Skin of body (tissue), 2 donors: ENCODE results near the gene ABHD17A. TPM values are rescaled to one million over a fixed set of nuclear protein-coding genes. Genes with fewer than 3 reads are reported as not detected.

Source experiments
- DNase-seq: peaks from one replicate; lab custom pipeline; 2025; lab: John Stamatoyannopoulos, UW
- total RNA-seq: library from RNA; depleted of rRNA; stranded (reverse); fragments of >200 nt; gene quantifications from one replicate; pipeline ENCODE4 v1.2.3, GENCODE V29; 2014

Gene ABHD17A
- total RNA-seq, 1 donor from 2014 or later = 28.3 TPM

DNA sequence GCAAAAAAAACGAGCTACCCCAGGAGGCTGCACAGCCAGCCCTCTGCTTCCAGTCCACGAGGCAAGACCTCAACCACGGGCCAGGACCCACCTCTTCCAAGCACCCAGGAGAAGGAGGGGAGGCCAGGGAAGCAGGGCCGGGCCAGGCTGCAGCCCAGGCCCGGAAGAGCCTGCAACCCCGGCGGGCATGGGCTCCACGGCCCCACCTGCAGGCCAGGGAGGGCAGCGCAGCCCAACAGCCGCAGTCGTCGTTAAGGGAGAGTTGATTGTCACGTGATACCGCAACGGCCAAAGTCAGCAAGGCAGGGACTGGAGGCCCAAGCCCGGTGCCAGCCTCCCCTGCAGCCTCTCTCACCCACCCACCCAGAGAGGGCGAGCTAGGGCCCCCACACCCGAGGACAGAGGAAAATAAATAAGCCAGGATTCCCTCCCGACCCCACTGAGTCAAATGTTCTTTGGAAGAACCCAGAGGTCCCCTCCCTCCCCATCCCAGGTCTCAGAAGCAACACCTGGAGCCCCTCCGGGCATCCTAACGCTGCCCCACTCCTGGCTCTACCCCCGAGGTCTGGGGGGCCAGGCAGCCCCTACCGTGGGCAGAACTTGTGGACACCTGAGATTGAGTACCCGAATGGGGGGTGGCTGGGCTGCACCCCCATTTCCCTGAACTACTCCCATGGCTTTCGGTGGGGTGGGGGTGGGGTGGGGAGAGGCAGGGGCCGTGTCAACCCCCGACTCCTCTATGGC is 31.8 kb downstream of the ABHD17A start:
- no peak for DNase-seq

DNA sequence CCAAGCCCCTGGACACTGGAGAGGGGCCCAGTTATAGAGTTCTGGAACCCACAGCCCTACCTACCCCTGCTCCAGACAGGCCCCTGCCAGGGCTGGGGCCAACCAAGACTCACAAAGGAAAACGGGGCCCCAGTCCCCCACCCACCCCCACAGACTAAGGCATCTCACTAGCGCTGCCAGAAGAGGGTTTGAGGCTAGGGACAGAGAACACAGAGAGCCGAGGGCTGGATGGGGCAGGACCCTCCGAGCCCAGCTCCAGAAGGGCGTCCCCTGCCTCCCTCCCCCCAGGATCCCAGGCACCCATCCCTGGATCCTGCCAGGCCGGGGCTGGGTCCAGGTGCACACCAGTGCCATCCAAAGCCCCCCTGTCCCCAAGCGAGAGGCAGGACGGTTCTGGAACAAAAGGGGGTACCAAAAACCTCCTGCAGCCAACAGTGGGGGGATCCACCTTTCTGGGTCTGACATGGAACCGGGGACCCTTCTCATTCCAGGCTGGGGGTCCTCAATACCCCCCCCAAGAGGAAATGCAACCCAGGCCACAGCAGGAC is 32.6 kb downstream of the ABHD17A start:
- DNase-seq = no peak

DNA sequence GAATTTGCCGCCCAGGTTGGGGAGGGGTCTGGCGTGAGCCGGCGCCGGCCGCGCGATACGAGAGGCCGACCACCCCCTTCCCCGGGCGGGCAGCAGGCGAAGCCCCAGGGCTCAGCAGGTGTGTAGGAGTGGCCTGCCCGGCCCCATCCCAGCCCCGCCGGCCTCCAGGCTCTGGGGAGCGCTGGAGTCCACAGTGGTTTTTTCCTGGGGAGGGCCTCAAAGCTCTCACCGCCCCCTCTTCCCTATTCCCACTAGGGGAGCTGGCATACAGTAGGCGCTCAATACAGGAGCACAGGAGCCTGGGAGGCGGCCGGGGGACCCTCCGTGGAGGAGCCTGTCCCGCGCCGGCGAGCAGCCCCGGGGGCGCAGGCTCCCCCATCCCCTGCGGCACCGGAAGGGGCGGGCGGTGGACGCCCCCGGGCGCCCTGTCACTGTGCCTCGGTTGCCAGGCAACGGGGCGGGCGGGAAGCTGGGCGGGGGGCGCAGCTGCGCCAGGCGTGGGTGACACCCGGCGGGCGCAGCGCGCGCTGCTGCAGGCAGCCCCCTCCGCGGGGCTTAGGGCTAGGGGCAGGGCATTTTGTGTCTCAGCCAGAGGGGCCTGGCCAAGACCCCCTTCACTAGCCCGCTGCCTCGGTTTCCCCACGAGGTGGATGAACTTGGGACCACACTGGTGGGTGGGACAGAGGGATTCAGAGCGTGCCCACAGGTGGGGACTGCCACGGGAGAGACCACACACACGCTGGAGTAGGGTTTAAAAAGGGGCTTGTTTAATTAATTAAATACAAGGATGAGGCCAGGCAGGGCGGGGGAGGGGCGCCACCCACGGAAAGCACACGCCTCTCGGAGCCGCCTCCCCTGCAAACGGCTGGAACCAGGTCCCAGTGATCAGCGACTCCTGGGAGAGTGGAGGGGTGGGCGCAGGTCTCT is 33.4 kb downstream of the ABHD17A start:
- DNase-seq = peak; percentile 42

DNA sequence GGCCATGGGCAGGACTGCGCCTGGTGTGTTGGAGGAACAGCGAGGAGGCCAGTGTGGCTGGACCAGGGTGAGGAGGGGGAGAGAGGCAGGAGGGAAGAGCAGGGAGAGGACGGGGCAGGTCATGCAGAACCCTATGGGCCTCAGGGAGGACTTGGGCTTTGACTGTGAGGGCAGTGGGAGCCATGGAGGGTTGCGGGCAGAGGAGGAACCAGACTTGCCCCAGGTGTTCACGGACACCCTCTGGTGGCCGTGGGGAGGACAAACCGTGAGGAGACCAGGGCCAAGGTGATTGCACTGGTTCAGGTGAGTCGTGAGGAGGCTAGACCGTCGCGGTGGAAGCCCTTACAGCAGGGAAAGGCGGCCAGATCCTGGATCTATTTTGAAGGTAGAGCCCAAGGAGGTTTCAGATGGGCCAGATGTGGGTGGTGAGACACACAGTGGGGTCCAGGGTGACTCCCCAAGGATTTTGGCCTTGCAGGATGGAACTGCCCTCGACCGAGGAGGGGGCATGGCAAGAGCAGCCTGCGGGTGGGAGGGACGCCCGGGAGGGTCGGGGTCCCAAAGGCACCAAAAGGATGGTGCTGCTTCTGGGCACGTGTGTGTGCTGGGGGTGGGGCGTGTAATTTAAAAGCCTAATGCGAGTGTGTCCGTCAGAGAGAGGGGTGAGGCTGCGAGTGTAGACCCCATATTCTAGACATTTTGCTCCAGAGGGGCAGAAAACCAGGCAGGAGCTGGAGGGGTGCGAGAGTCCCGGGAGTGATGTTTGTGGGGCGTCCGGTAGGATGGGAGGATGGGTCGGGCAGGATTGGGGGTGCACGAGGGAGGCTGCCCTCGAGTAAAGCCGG is 34.3 kb downstream of the ABHD17A start:
- DNase-seq = no peak

DNA sequence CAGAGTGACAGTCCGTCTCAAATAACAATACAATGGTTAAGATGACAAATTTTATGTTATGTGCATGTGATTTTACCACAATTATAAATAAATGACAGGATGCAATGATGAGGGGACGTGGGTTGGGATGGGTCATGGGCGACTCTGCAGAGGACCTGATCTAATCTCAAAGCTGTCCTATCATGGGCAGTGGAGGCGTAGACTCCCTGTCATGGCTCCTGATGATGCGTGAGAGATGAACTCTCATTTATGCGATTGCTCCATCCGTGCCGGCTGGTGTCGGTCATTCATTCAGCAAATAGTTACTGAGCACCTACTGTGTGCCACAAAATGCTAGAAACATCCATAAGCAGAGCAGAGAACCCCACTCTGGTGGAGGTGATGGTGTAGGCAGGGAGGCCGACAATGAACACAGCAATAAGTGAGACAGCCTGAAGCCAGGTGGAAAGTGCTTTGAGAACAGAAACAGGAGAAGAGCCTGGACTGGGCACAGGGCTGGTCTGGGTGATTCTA is 35.4 kb downstream of the ABHD17A start:
- DNase-seq = no peak

DNA sequence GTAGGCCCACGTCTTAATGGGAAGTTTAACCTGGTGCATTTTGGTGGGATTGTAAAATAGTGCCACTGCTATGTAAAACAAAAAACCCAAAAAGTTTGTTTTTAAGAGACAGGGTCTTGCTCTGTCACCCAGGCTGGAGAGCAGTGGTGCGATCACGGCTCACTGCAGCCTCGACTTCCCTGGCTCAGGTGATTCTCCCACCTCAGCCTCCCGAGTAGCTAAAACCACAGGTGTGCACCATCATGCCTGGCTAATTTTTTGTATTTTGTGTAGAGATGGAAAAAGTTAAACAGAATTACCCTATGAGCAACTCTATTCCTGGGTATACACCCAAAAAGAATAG is 36.2 kb downstream of the ABHD17A start:
- DNase-seq = no peak

DNA sequence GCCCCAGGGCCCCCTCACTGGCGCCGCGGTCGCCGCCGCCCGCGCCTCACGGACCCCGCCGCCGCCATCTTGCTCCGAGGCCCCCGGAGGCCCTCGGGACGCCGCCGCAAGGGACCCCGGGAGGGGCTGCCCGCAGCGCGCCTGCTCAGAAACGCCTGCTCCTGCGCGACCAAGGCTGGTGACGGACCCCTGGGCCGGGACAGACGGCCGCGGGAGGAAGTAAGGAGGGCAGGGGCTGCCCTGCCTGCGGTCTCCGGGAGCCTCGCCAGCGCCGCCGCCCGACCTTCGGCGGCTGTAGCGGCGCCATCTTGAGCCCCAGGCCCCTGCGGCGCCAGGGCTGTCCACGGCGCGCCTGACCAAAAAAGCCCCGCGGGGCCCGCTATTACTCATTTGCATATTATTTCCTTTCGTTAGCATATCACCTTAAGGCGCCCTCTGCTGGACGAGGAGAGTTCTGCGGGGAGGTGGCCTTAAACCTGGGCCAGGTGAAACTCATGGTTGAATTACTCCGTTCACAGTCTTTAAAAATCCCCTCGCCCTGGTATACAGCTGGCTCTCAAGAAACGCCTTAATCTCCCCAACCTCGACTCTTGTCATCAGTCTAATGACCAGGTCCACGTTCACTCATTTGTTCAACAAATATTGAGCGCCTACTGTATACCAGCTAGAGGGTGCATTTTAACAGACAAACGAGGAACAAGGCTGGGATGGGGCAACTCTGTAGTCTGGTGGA is 36.7 kb downstream of the ABHD17A start, which contains the start of gene REXO1:
Gene REXO1, minus strand, starts transcription at position 85 of the 733 bp plus-strand sequence. CDS start 125 bp downstream, outside the sequence.
- peak; percentile 95 for DNase-seq

DNA sequence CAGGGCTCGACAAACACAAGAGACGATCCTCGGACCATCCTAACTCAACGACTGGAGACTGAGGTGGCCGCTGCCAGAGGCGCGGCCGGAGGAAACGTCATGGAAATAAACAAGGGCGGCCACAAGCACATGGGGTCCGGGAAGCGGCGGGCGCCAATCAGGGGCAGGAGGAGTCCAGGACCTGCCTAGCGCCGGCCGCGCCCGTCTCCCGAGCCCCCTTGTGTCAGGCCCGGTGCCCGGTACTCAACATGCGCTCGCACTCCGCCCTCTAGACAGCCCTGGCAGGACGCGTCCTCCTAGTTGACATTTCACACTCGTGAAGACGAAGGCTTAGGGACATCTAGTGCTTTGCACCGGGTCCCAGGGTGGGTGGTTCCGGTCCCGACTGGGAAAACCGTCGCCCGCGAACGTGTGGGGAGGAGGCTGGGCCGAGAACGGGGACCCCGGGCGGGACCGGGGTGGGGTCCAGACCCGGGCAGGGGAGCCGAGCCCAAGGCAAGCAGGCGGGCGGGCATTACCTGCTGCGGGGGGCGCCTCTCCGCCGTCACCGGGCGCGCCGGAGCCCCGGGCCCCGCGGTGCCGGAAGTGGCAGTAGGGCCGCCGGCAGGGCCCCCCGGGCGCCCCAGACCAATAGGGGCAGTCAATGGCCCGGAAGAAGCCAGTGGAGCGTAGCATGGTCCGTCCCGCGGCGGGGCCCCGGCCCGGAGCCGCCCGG is 37.5 kb downstream of the ABHD17A start:
- DNase-seq = no peak

DNA sequence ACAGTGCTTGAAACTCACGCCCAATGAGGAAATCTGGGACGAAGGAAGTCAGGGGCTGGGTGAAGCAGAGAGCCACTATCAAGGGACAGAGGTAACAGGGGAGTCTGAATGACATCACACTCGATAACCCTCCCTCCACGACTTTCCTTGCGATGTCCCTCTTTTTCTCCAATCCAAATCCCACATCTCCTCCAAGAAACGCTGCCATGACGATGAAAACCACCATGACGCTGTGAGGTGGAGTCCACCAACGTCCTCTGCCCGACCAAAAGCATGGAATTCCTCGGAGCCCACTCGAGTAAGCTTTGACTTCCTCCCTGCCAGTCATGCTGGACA is 38.0 kb downstream of the ABHD17A start:
- DNase-seq = no peak

DNA sequence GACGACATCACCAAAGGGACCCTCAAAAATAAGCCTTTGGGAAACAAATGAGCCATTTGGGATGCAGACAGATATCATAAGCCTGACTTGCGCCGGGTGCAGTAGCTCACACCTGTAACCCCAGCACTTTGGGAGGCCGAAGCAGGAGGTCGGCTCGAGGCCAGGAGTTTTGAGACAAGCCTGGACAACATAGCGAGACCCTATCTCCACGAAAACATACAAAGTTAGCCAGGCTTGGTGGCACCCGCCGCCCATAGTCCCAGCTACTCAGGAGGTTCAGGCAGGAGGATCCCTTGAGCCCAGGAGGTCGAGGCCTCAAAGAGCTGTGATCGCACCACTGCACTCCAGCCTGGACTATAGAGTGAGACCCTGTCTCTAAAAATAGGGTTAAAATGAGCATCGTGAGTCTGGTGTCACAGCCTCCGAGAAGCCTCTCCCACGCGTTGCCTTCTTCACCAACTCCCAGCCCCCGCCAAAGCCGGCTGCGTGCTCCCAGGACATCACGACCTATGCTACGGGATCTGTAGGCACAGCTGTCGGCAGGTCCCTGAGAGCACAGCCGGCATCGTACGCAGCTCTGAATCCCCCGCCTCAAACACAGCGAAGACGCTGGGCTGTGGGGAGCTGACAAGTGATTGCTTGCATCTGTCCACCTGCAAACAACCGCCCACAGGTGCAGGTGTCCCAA is 38.6 kb downstream of the ABHD17A start:
- DNase-seq = no peak

DNA sequence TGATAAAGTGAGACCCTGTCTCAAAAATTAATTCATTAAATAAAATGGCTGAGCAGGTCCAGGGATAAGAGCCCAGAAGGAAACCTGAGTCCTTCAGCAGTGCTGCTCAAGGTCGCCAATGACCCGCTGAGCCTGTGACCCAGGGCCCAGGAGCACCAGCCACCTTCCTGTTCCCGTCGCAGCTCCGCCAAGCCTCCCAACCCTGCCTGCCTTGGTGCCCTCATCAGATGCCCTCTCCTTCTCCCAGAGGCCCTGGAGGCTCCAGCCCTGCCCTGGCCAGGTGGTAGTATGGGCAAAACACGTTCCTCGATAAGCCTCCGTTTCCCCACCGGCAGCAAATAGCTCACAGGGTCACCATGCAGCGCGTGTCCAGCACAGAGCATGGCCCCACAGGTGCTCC is 39.7 kb downstream of the ABHD17A start:
- no peak for DNase-seq

DNA sequence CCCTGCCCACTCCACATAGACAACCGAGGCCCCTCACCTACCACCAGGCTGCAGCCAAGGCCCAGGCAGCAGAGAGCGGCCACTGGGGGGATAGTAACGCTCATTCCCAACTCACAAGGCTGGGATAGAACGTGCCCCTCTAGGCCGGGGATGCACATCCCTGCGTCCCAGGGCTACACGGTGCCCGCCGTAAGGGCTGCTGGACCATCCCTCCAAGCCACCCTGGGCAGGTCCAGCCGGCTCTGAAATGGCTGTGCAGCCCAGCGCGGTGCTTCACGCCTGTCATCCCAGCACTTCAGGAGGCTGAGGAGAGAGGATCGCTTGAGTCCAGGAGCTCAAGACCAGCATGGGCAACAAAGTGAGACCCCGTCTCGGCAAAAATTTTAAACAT is 40.2 kb downstream of the ABHD17A start:
- no peak for DNase-seq

DNA sequence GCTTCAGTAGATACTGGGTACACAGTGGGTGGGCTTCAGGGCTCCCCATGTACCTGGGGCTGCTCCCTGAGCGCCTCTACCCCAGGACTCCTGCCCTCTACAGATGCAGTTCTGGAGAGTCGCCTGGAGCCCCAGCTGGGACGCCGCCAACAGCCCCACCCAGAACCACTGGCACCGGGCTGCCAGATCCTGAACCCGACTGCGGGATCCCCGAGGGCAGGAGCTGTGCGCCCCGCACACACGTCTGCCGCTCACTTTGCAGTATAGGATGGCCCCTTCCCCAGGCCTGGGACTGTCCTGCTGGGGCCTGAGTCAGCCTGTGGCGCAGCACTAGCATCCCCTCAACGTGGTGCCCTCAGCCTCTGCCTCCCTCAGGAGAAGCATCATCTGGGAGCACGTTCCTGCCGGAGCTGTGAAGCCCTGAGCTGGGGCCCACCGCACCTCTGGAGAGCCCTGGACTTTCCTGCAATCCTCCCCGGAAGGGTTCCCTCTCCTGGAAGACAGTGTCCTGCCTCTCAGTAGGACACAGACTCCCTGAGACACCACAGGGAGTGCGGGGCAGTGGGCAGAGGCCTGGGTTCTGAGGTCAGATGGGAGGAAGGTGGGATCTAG is 40.7 kb downstream of the ABHD17A start:
- DNase-seq = no peak

DNA sequence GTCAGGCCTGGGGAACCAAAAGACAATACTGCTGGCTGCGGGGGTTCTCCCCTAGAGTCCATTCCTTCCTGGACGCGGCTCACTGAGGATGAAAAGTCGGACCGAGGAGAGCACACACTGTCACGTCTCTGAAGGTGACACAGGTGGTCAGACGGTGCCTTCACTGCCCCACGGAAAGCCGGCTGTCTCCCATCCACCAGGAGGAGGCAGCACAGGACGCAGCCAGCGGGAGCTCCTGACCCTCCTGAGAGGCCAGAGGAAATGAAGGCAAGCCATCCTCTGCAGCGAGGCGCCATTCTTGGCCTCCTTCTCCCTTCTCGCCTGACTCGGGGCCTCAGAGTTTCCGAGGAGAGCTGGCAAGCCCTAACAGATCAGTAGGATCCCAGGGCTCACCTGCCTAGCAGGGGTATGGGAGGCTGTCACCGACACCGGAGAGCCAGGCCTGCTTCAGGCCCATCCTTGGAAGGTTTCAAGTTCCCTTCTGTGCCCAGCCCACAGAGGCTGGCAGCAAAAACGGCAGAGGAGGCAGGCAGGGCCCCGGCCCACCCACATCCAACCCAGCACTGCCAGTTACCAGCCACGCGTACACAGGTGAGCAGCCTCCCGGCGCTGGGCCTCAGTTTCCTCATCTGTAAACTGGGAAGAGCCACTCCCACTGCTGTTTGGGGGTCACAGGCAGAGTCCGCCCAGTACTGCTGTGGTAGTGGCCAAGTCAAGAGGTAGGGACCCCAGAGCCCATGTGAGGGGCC is 41.5 kb downstream of the ABHD17A start:
- no peak for DNase-seq

DNA sequence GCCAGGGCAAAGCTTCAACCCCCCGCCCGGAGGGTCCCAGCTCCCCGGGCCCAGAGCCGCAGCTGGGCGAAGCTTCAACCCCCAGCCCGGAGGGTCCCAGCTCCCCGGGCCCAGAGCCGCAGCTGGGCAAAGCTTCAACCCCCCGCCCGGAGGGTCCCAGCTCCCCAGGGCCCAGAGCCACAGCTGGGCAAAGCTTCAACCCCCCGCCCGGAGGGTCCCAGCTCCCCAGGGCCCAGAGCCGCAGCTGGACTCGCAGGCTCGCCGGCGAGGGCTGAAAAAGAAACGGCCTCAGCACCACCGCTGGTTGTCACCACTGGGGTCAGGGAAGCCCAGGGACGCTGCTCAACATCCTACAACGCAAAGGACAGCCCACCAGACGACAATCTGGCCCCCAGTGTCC is 42.2 kb downstream of the ABHD17A start:
- DNase-seq = no peak

DNA sequence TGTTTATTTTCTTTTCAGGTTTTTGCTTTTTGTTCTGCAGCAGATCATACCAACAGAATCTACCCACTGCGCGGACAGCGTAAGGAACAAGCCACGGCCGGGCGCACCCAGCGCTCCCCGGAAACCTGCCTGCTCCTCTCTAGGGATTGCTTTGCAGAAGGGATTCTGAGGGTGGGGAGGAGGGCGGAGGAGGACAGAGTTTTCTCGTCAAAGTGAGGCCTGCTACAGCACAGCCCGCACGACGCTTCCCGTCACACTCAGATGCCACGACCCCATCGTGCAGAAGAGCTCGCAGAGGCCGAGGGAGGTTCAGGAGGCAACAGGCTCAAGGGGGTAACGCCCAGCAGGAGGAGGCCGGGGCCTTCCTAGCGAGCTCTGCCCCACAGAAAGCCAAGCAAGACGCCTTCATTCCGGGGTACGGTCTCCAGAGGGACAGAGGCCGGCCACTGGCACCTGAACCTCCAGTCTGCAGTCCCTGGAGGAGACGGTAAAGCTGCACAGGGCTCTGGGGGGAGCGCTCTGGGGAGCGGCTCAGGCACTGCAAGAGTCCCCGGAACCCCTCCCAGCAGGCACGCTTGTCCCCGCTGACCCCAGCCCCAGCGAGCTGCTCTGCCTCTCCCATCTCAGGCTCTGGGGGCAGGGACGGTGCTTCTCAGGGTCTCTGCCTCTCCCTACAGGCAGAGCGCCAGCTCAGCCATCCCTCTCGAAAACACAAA is 43.9 kb downstream of the ABHD17A start:
- DNase-seq = no peak

DNA sequence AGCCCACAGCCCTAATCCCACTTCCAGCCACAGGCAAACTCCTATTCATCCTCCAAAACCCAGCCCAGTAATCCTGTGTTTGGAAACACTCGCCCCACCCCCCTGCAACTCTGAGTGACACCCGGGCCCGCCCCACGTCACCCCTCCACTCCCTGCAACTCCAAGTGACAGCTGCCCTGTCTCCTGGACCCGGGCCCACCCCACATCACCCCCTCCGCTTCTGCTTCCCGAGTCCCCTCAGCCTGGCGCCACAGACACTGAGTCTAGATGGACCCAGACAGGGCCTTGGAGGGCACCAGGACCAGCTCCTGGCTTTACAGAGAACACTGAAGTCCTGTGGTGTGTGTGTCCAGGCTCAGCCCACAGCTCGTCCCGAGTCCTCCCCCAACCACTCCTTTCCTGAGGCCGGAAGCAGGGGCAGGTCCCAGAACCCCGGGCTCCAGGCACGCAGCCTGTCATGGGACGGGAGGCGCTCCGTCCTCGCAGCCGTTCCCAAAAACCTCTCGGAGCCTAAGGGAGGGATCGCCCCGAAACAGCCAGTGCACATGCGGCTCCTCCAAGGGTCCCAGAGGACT is 44.7 kb downstream of the ABHD17A start:
- DNase-seq = no peak
